AML-193 (cell line): Measurements from ENCODE around the gene G3BP1.
A peak's percentile ranks its signal among the peaks of the same experiment; 100 is the strongest.
"Not testable (repeated sequence)": the region's sequence is repeated elsewhere in the genome, so short reads cannot be mapped to it uniquely, and the experiment has no call there.

Source experiments
- DNase-seq, 2 experiments: peaks; one replicate each; lab custom pipeline; 2025; lab: John Stamatoyannopoulos, UW

Gene G3BP1

GRCh38 chr5:151755383-151755782, 16.4 kb upstream of the G3BP1 start:
- no peak for DNase-seq

GRCh38 chr5:151757233-151758140, 14.3 kb upstream of the G3BP1 start:
- no peak for DNase-seq

- DNase-seq = no peak
Observed at GRCh38 chr5:151758141-151758429, 13.7 kb upstream of the G3BP1 start.

- peak; percentile 75 to 83 for DNase-seq
Observed at GRCh38 chr5:151758430-151759241, 13.1 kb upstream of the G3BP1 start, which contains the start of gene ATOX1. TSS of gene ATOX1 (minus strand) at chr5:151758631. CDS start at chr5:151758551, 80 bp downstream.

GRCh38 chr5:151764801-151765200, 7.0 kb upstream of the G3BP1 start:
- DNase-seq = no peak

GRCh38 chr5:151766975-151767374, 4.8 kb upstream of the G3BP1 start:
- DNase-seq = no peak

- DNase-seq = peak; percentile 48 to 66
Observed at GRCh38 chr5:151770383-151771258, 1.1 kb upstream of the G3BP1 start.

- DNase-seq = peak; percentile 23 to 29
Observed at GRCh38 chr5:151772029-151772845, 483 bp downstream of the G3BP1 start.

- DNase-seq = no peak
Observed at GRCh38 chr5:151772846-151773561, 1.2 kb downstream of the G3BP1 start.

- no peak for DNase-seq
Observed at GRCh38 chr5:151773951-151774350, 2.2 kb downstream of the G3BP1 start.

- no peak for DNase-seq
Observed at GRCh38 chr5:151775025-151775606, 3.4 kb downstream of the G3BP1 start.

GRCh38 chr5:151779531-151780125, 7.9 kb downstream of the G3BP1 start:
- DNase-seq = no peak

- no peak for DNase-seq
Observed at GRCh38 chr5:151780348-151780747, 8.6 kb downstream of the G3BP1 start.

GRCh38 chr5:151781201-151781600, 9.4 kb downstream of the G3BP1 start:
- DNase-seq = peak in 1 of 2 experiments; percentile 15

- not testable (repeated sequence) for DNase-seq
Observed at GRCh38 chr5:151783664-151784063, 11.9 kb downstream of the G3BP1 start.

GRCh38 chr5:151784141-151784540, 12.4 kb downstream of the G3BP1 start:
- DNase-seq = no peak

GRCh38 chr5:151786468-151786867, 14.7 kb downstream of the G3BP1 start:
- DNase-seq = no peak

- no peak for DNase-seq
Observed at GRCh38 chr5:151787817-151788216, 16.1 kb downstream of the G3BP1 start.

- no peak for DNase-seq
Observed at GRCh38 chr5:151793358-151793757, 21.6 kb downstream of the G3BP1 start.

GRCh38 chr5:151795426-151795825, 23.7 kb downstream of the G3BP1 start:
- no peak for DNase-seq
